SU-DHL-6 (cell line): Measurements from ENCODE around the gene ASB15.

Experiments
- CTCF ChIP-seq: fragments of 200-600 bp; sonication (generic); IDR thresholded peaks from one replicate; pipeline ENCODE4 v1.5.1; 2017; ENCODE audit warnings: antibody characterized with exemption, mild to moderate bottlenecking, low read length, moderate library complexity; ENCODE audit not compliant: insufficient read depth, poor library complexity, severe bottlenecking
- EZH2phosphoT487 ChIP-seq: fragments of 200-600 bp; sonication (generic), shearing (Covaris generic); conservative IDR thresholded peaks from 2 replicates; pipeline ENCODE4 v1.6.1; 2018; ENCODE audit warnings: mild to moderate bottlenecking, antibody characterized with exemption, low read length, moderate library complexity, mixed read lengths

GRCh38 chr7:123601530-123601929 lies at the start of gene ASB15:
- no peak for TF ChIP-seq CTCF
- no peak for TF ChIP-seq EZH2phosphoT487
